NCI-H1417 (cell line): Measurements from ENCODE around the gene SEC16B.
A peak's percentile ranks its signal among the peaks of the same experiment; 100 is the strongest.

ENCODE experiments used
- DNase-seq, 3 experiments: peaks; one replicate each; lab custom pipeline; 2025; lab: John Stamatoyannopoulos, UW

SEC16B gene

GRCh38 chr1:177912991-177913390, 56.9 kb downstream of the SEC16B start:
- peak in 1 of 3 experiments; percentile 25 for DNase-seq

- DNase-seq: no peak
These were observed 60.4 kb downstream of the SEC16B start for GRCh38 chr1:177909416-177909815.

- peak in 1 of 3 experiments; percentile 16 for DNase-seq
These were observed 62.9 kb downstream of the SEC16B start for GRCh38 chr1:177907000-177907399.

- DNase-seq: no peak
These were observed 64.2 kb downstream of the SEC16B start for GRCh38 chr1:177905686-177906085.

GRCh38 chr1:177902266-177902665, 67.6 kb downstream of the SEC16B start:
- peak in 2 of 3 experiments; percentile 32 to 81 for DNase-seq

GRCh38 chr1:177897998-177898654, 71.7 kb downstream of the SEC16B start:
- DNase-seq: peak; percentile 35 to 94 (median 73)

- DNase-seq: peak in 1 of 3 experiments; percentile 38
These were observed 72.4 kb downstream of the SEC16B start for GRCh38 chr1:177897281-177897997.
